T-helper 17 cell (primary cell): ENCODE data around the gene HOXA2. TPM values are rescaled to one million over a fixed set of nuclear protein-coding genes. Genes with fewer than 3 reads are reported as not detected.

Source experiments
- ATAC-seq: fragments of 150-1000 bp; cut with Tn5 transposase; 2 replicates; pipeline ENCODE4 v1.10.0; 2021; ENCODE audit warnings: mild to moderate bottlenecking, moderate library complexity
- DNase-seq, 3 donors: peaks; one replicate each; pipeline versions ENCODE4 v3.0.0 to v3.0.0-alpha.2; 2020 to 2021
- H3K9me3 ChIP-seq: one replicate; pipeline ENCODE4 v1.7.0; 2013; ENCODE audit warnings: low read length, mild to moderate bottlenecking; ENCODE audit not compliant: control insufficient read depth, poor library complexity, severe bottlenecking
- H3K27ac Mint-ChIP-seq: one replicate; pipeline ENCODE4 v1.8.0; 2022; ENCODE audit warnings: mild to moderate bottlenecking, moderate library complexity, mixed read lengths
- H3K27me3 Mint-ChIP-seq: one replicate; pipeline ENCODE4 v1.8.0; 2022; ENCODE audit warnings: mixed read lengths
- H3K36me3 Mint-ChIP-seq: one replicate; pipeline ENCODE4 v1.8.0; 2022; ENCODE audit warnings: low read depth, mixed read lengths
- H3K4me1 Mint-ChIP-seq: one replicate; pipeline ENCODE4 v1.8.0; 2022; ENCODE audit warnings: mild to moderate bottlenecking, mixed read lengths
- H3K4me3 Mint-ChIP-seq: one replicate; pipeline ENCODE4 v1.8.0; 2022; ENCODE audit warnings: mild to moderate bottlenecking, moderate library complexity, mixed read lengths
- total RNA-seq, 4 donors: library from RNA in 2 of 4; stranded (reverse) in 2 of 4; gene quantifications; one replicate each; pipeline ENCODE4 v1.2.3 and lab custom pipeline; 2022 to 2026

Gene HOXA2
- total RNA-seq, 2 donors from 2014 or later, result not detected

GRCh38 chr7:27144781-27145164 lies 42.3 kb upstream of the HOXA2 start:
- peaks cover 10% of the 10 kb centered on the region for H3K4me1 Mint-ChIP-seq
- peaks cover 2% of the 10 kb centered on the region for H3K36me3 Mint-ChIP-seq
- no peak for ATAC-seq
- no peak overlapping the region for H3K4me3 Mint-ChIP-seq
- H3K27ac Mint-ChIP-seq, result no peak overlapping the region
- H3K27me3 Mint-ChIP-seq, result peaks cover 70% of the 10 kb centered on the region
- DNase-seq, result no peak
- no peaks in the 10 kb centered on the region for H3K9me3 ChIP-seq

GRCh38 chr7:27143950-27144780 lies 41.7 kb upstream of the HOXA2 start:
- peaks cover 64% of the 10 kb centered on the region for H3K27me3 Mint-ChIP-seq
- H3K4me3 Mint-ChIP-seq, result no peak overlapping the region
- H3K36me3 Mint-ChIP-seq, result peaks cover 2% of the 10 kb centered on the region
- ATAC-seq (no peak), DNase-seq (no peak)
- no peak overlapping the region for H3K27ac Mint-ChIP-seq
- H3K4me1 Mint-ChIP-seq, result peaks cover 10% of the 10 kb centered on the region
- H3K9me3 ChIP-seq, result no peaks in the 10 kb centered on the region

GRCh38 chr7:27143023-27143949 lies 40.8 kb upstream of the HOXA2 start, which contains the start of gene HOXA5:
Gene HOXA5, minus strand, starts transcription at chr7:27143681. Its CDS starts 74 bp downstream, at chr7:27143607.
- Mint-ChIP-seq H3K4me3 (no peak within 1 kb of the TSS), H3K4me1 (peaks cover 10% of the 10 kb centered on the region), H3K27ac (no peak within 1 kb of the TSS), H3K27me3 (peaks cover 62% of the 10 kb centered on the region), H3K36me3 (peaks cover 2% of the 10 kb centered on the region)
- ATAC-seq (no peak), DNase-seq (no peak)
- no peaks in the 10 kb centered on the region for H3K9me3 ChIP-seq

- ATAC-seq, result no peak
- Mint-ChIP-seq H3K27ac (no peak overlapping the region), H3K36me3 (peaks cover 2% of the 10 kb centered on the region), H3K4me1 (peaks cover 6% of the 10 kb centered on the region), H3K27me3 (peaks cover 64% of the 10 kb centered on the region), H3K4me3 (no peak overlapping the region)
- DNase-seq, result no peak
- no peaks in the 10 kb centered on the region for H3K9me3 ChIP-seq
Measured at GRCh38 chr7:27142580-27143022, 40.1 kb upstream of the HOXA2 start.

GRCh38 chr7:27141923-27142579 lies 39.6 kb upstream of the HOXA2 start:
- peaks cover 6% of the 10 kb centered on the region for H3K4me1 Mint-ChIP-seq
- DNase-seq, result no peak
- no peak overlapping the region for H3K27ac Mint-ChIP-seq
- peaks cover 64% of the 10 kb centered on the region for H3K27me3 Mint-ChIP-seq
- peaks cover 2% of the 10 kb centered on the region for H3K9me3 ChIP-seq
- H3K36me3 Mint-ChIP-seq, result peaks cover 2% of the 10 kb centered on the region
- no peak for ATAC-seq
- H3K4me3 Mint-ChIP-seq, result no peak overlapping the region

GRCh38 chr7:27141137-27141922 lies 38.8 kb upstream of the HOXA2 start:
- Mint-ChIP-seq H3K36me3 (no peaks in the 10 kb centered on the region), H3K4me3 (no peak overlapping the region), H3K27me3 (peaks cover 64% of the 10 kb centered on the region), H3K4me1 (peaks cover 4% of the 10 kb centered on the region), H3K27ac (no peak overlapping the region)
- H3K9me3 ChIP-seq, result peaks cover 2% of the 10 kb centered on the region
- ATAC-seq (no peak), DNase-seq (no peak)

- Mint-ChIP-seq H3K36me3 (no peaks in the 10 kb centered on the region), H3K4me1 (peaks cover 6% of the 10 kb centered on the region), H3K27me3 (peaks cover 64% of the 10 kb centered on the region), H3K4me3 (no peak overlapping the region), H3K27ac (no peak overlapping the region)
- ATAC-seq, result no peak
- DNase-seq, result no peak
- peaks cover 2% of the 10 kb centered on the region for H3K9me3 ChIP-seq
Measured at GRCh38 chr7:27140126-27140857, 37.8 kb upstream of the HOXA2 start.

GRCh38 chr7:27139334-27140125 lies 37.0 kb upstream of the HOXA2 start:
- Mint-ChIP-seq H3K27ac (no peak overlapping the region), H3K4me1 (peaks cover 6% of the 10 kb centered on the region), H3K4me3 (no peak overlapping the region), H3K27me3 (peaks cover 67% of the 10 kb centered on the region), H3K36me3 (no peaks in the 10 kb centered on the region)
- DNase-seq, result no peak
- no peak for ATAC-seq
- peaks cover 2% of the 10 kb centered on the region for H3K9me3 ChIP-seq

- Mint-ChIP-seq H3K4me3 (no peak overlapping the region), H3K27me3 (peaks cover 73% of the 10 kb centered on the region), H3K27ac (no peak overlapping the region), H3K4me1 (peaks cover 6% of the 10 kb centered on the region), H3K36me3 (no peaks in the 10 kb centered on the region)
- peaks cover 2% of the 10 kb centered on the region for H3K9me3 ChIP-seq
- DNase-seq (no peak), ATAC-seq (no peak)
Measured at GRCh38 chr7:27138985-27139333, 36.5 kb upstream of the HOXA2 start.

- H3K9me3 ChIP-seq, result peaks cover 2% of the 10 kb centered on the region
- Mint-ChIP-seq H3K4me3 (no peak overlapping the region), H3K4me1 (peaks cover 6% of the 10 kb centered on the region), H3K36me3 (no peaks in the 10 kb centered on the region), H3K27ac (no peak overlapping the region), H3K27me3 (peaks cover 78% of the 10 kb centered on the region)
- DNase-seq, result no peak
- no peak for ATAC-seq
Measured at GRCh38 chr7:27138472-27138871, 36.0 kb upstream of the HOXA2 start.

GRCh38 chr7:27137640-27138315 lies 35.3 kb upstream of the HOXA2 start:
- H3K36me3 Mint-ChIP-seq, result no peaks in the 10 kb centered on the region
- peaks cover 79% of the 10 kb centered on the region for H3K27me3 Mint-ChIP-seq
- ATAC-seq (no peak), DNase-seq (no peak)
- H3K4me3 Mint-ChIP-seq, result no peak overlapping the region
- peaks cover 2% of the 10 kb centered on the region for H3K9me3 ChIP-seq
- H3K27ac Mint-ChIP-seq, result no peak overlapping the region
- peaks cover 6% of the 10 kb centered on the region for H3K4me1 Mint-ChIP-seq
